A549 treated with AZD9567 at 1 μM for 4 hours (cell line): Measurements from ENCODE around the gene RNF40. TPM values are rescaled to one million over a fixed set of nuclear protein-coding genes. Genes with fewer than 3 reads are reported as not detected.

Experiments
- total RNA-seq: library from RNA; stranded (reverse); fragments of 200-300 nt; extraction: Qiagen RNA extraction; gene quantifications from 5 replicates; pipeline ENCODE4 v1.2.3, GENCODE V29; 2022; ENCODE audit not compliant: insufficient read depth

The RNF40 gene
- 66.4 to 85.2 TPM (median 79.5 TPM) in 5 replicates for total RNA-seq

DNA sequence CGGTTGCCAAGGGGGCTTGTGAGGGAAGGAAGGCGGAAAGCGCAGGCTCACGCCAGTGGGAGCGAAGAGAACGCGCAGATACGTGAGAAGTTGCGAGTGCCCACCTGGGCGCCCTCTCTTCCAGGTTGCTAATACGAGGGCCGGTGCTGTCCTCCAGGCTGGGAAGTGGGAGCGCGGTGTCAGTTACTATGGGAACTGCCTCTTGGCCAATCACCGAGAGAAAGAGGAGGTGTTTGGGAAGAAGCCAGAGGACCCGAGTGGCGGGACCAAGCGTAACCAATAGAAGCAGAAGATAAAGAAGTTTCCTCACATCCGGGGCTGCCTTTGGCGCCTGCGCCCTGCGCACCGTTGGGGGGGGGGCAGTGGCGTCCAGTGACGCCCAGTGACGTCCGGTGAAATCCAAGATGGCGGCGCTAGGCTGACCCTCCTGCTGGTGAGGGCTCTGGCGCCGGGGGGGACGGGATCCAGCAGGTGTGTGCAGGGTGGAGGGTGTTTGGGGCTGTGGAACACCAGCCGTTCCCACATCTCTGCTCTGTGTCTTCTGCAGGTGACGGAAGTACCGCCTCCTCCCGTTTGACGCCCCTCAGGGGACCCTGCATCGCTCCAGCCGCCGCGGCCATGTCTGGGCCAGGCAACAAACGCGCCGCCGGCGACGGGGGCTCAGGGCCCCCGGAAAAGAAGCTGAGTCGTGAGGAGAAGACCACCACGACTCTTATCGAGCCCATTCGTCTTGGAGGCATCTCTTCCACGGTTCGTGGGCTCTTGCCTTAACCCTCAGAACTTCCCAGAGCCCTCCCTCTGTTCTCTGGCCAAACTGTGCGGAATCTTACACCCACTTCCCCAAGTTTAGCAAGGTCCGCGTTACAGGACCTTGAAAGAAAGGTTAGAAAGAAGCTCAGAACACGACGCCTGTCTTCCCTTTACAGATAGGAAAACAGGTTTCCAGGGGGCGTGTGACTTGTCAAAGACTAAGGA lies at the start of gene RNF40, which contains the start of gene CFAP119:
TSS of gene RNF40 (plus strand) at position 395 of the 975 bp plus-strand sequence. CDS start at position 619, 224 bp downstream.
TSS of gene CFAP119 (minus strand) at position 135 of the 975 bp plus-strand sequence. CDS start 314 bp downstream, outside the sequence.

DNA sequence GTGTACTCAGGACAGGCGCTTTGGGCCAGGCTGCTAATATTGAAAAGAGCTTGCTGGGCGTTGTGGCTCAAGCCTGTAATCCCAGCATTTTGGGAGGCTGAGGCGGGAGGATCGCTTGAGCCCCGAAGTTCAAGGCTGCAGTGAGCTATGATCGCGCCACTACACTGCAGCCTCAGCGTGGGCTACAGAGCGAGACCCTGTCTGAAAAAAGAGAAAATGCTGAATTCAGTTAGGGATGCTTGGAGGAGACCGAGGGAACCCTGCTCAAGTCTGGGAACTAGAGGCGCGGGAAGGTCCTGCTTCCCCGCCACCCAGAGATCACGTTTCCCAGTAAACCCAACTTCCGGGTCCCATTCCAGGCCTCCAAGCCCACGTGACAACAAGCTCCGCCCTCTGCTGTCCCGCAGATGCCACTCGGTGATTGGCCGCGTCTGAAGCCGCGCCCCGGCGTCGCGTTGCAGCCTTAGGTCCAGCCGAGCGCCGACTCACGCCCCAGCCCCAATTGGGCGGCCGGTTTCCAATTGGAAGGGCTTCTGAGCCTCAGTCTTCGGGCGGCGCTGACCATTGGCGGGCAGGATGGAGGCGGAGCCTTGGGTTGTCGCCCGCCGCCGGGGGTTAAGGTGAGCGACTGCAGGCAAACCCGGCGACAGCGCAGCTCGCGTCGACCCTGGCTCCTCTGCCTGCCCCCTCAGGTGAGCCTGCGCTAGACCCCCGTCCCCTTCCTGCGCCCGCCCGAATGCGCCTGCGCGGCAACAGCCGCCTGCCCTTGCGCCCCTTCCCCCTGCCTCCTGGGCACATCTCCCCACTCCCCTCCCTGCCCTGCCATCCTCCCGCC lies 14.1 kb upstream of the RNF40 start, which contains the start of gene PHKG2:
TSS of gene PHKG2 (plus strand) at position 627 of the 835 bp plus-strand sequence. CDS start 396 bp downstream, outside the sequence.

DNA sequence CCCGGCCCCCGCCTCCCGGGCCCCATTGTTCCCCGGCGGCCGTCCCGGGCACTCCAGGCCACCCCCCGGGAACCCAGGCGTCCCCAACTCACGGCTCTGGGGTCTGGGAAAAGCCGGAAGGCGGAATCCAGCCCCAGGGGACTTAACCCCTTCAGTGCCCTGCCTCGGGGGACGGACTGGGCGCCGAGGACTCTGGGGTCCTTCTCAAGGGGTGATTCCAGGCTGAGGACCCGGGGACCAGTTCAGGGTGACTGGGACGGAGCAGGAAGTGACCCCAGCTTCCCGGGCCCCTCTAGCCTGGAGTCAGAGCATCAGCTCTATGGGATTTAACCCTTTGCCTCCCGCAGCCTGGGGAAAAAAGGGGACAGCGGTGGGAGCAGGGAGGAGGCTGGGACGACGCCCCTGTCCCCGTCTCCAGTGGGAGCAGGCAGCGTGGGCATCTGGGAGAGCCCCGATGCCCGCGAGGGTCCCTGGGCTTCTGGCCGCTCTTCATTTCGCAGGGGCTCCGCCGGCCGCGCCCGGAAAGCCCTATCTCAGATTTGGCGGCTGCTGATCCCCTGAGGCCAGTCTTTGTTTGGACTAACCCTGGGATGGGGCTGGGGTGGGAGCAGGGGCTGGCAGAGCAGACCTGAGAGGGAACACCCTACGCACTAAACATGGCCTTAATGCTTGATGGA lies 25.0 kb downstream of the RNF40 start, which contains the start of gene ZNF629:
TSS of gene ZNF629 (minus strand) at position 270 of the 677 bp plus-strand sequence. CDS start 2,723 bp downstream, outside the sequence.

Other genes starting within 250 kb of the RNF40 start
- 44.5 to 46.8 TPM (median 45.0 TPM) in 5 replicates for gene ZNF768, start 235.8 kb upstream of the RNF40 start, total RNA-seq
- 2.7 to 4.1 TPM (median 3.6 TPM) in 5 replicates for gene ZNF747, start 227.5 kb upstream of the RNF40 start, total RNA-seq
- 2.6 to 6.4 TPM (median 5.3 TPM) in 5 replicates for gene ZNF764, start 203.9 kb upstream of the RNF40 start, total RNA-seq
- 4.0 to 7.2 TPM (median 6.5 TPM) in 5 replicates for gene ZNF688, start 190.6 kb upstream of the RNF40 start, total RNA-seq
- gene ZNF785, start 176.6 kb upstream of the RNF40 start, total RNA-seq: not detected in 5 replicates
- gene ZNF689, start 151.9 kb upstream of the RNF40 start, total RNA-seq: 6.6 to 12.3 TPM (median 7.1 TPM) in 5 replicates
- 16.0 to 27.0 TPM (median 24.8 TPM) in 5 replicates for gene PRR14, start 111.4 kb upstream of the RNF40 start, total RNA-seq
- gene FBRS, start 103.9 kb upstream of the RNF40 start, total RNA-seq: 24.2 to 42.2 TPM (median 40.4 TPM) in 5 replicates
- 9.8 to 26.9 TPM (median 22.2 TPM) in 5 replicates for gene SRCAP, start 63.2 kb upstream of the RNF40 start, total RNA-seq
- gene PHKG2, start 13.9 kb upstream of the RNF40 start, total RNA-seq: 26.2 to 31.0 TPM (median 28.0 TPM) in 5 replicates
- 8.6 to 12.1 TPM (median 9.6 TPM) in 5 replicates for gene CFAP119, start 260 bp upstream of the RNF40 start, total RNA-seq
- gene ZNF629, start 24.9 kb downstream of the RNF40 start, total RNA-seq: 14.8 to 17.4 TPM (median 16.4 TPM) in 5 replicates
- gene BCL7C, start 131.8 kb downstream of the RNF40 start, total RNA-seq: 22.9 to 40.5 TPM (median 37.8 TPM) in 5 replicates
- 0.20 to 0.28 TPM (median 0.24 TPM) in 4 of 5 replicates, not detected in the other for gene CTF1, start 134.3 kb downstream of the RNF40 start, total RNA-seq
- gene FBXL19, start 161.2 kb downstream of the RNF40 start, total RNA-seq: 14.3 to 18.2 TPM (median 15.7 TPM) in 5 replicates
- gene ORAI3, start 186.7 kb downstream of the RNF40 start, total RNA-seq: 5.9 to 14.1 TPM (median 13.6 TPM) in 5 replicates
- 16.6 to 21.1 TPM (median 20.3 TPM) in 5 replicates for gene SETD1A, start 195.4 kb downstream of the RNF40 start, total RNA-seq
- gene HSD3B7, start 222.9 kb downstream of the RNF40 start, total RNA-seq: 11.6 to 13.5 TPM (median 13.2 TPM) in 5 replicates
- 1.4 to 3.9 TPM (median 1.5 TPM) in 5 replicates for gene STX1B, start 248.3 kb downstream of the RNF40 start, total RNA-seq